ENCODE data around the gene ISL1. TPM values are rescaled to one million over a fixed set of nuclear protein-coding genes. Genes with fewer than 3 reads are reported as not detected.

Gene ISL1
- total and polyA plus RNA-seq, 2 of the 8 experiments (the other 6 are each of a cell fraction or from before 2014, with no cell fraction given), result 0.05 to 0.19 TPM

DNA sequence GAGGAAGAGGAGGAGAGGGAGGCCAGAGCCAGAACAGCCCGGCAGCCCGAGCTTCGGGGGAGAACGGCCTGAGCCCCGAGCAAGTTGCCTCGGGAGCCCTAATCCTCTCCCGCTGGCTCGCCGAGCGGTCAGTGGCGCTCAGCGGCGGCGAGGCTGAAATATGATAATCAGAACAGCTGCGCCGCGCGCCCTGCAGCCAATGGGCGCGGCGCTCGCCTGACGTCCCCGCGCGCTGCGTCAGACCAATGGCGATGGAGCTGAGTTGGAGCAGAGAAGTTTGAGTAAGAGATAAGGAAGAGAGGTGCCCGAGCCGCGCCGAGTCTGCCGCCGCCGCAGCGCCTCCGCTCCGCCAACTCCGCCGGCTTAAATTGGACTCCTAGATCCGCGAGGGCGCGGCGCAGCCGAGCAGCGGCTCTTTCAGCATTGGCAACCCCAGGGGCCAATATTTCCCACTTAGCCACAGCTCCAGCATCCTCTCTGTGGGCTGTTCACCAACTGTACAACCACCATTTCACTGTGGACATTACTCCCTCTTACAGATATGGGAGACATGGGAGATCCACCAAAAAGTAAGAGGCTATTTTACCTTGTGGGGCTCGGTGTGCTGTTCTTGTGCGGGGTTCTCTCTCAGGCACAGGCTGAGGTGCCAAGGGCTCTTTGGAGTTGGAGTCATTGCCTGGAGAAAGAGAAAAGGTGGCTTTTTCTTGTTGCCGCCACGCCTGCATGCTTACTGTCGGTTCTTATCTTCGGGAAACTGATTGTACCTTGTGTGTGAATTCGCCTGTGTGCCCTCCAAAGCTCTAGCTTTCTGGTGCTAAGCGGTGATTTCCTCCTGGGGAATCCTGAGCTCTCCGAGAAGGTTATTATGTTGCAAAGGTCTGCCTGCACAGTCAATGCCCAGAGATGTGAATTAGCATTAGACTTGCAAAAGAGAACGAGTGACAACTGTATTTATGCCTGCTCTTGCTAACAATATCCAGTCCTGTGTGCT is at the start of gene ISL1 (continued):
- TF ChIP-seq, protein P1, sequence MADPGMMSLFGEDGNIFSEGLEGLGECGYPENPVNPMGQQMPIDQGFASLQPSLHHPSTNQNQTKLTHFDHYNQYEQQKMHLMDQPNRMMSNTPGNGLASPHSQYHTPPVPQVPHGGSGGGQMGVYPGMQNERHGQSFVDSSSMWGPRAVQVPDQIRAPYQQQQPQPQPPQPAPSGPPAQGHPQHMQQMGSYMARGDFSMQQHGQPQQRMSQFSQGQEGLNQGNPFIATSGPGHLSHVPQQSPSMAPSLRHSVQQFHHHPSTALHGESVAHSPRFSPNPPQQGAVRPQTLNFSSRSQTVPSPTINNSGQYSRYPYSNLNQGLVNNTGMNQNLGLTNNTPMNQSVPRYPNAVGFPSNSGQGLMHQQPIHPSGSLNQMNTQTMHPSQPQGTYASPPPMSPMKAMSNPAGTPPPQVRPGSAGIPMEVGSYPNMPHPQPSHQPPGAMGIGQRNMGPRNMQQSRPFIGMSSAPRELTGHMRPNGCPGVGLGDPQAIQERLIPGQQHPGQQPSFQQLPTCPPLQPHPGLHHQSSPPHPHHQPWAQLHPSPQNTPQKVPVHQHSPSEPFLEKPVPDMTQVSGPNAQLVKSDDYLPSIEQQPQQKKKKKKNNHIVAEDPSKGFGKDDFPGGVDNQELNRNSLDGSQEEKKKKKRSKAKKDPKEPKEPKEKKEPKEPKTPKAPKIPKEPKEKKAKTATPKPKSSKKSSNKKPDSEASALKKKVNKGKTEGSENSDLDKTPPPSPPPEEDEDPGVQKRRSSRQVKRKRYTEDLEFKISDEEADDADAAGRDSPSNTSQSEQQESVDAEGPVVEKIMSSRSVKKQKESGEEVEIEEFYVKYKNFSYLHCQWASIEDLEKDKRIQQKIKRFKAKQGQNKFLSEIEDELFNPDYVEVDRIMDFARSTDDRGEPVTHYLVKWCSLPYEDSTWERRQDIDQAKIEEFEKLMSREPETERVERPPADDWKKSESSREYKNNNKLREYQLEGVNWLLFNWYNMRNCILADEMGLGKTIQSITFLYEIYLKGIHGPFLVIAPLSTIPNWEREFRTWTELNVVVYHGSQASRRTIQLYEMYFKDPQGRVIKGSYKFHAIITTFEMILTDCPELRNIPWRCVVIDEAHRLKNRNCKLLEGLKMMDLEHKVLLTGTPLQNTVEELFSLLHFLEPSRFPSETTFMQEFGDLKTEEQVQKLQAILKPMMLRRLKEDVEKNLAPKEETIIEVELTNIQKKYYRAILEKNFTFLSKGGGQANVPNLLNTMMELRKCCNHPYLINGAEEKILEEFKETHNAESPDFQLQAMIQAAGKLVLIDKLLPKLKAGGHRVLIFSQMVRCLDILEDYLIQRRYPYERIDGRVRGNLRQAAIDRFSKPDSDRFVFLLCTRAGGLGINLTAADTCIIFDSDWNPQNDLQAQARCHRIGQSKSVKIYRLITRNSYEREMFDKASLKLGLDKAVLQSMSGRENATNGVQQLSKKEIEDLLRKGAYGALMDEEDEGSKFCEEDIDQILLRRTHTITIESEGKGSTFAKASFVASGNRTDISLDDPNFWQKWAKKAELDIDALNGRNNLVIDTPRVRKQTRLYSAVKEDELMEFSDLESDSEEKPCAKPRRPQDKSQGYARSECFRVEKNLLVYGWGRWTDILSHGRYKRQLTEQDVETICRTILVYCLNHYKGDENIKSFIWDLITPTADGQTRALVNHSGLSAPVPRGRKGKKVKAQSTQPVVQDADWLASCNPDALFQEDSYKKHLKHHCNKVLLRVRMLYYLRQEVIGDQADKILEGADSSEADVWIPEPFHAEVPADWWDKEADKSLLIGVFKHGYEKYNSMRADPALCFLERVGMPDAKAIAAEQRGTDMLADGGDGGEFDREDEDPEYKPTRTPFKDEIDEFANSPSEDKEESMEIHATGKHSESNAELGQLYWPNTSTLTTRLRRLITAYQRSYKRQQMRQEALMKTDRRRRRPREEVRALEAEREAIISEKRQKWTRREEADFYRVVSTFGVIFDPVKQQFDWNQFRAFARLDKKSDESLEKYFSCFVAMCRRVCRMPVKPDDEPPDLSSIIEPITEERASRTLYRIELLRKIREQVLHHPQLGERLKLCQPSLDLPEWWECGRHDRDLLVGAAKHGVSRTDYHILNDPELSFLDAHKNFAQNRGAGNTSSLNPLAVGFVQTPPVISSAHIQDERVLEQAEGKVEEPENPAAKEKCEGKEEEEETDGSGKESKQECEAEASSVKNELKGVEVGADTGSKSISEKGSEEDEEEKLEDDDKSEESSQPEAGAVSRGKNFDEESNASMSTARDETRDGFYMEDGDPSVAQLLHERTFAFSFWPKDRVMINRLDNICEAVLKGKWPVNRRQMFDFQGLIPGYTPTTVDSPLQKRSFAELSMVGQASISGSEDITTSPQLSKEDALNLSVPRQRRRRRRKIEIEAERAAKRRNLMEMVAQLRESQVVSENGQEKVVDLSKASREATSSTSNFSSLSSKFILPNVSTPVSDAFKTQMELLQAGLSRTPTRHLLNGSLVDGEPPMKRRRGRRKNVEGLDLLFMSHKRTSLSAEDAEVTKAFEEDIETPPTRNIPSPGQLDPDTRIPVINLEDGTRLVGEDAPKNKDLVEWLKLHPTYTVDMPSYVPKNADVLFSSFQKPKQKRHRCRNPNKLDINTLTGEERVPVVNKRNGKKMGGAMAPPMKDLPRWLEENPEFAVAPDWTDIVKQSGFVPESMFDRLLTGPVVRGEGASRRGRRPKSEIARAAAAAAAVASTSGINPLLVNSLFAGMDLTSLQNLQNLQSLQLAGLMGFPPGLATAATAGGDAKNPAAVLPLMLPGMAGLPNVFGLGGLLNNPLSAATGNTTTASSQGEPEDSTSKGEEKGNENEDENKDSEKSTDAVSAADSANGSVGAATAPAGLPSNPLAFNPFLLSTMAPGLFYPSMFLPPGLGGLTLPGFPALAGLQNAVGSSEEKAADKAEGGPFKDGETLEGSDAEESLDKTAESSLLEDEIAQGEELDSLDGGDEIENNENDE (IDR thresholded peaks at IDR 0.05; ENCODE audit: insufficient replicate concordance, low read length), result no peak
- TF ChIP-seq, protein P2, sequence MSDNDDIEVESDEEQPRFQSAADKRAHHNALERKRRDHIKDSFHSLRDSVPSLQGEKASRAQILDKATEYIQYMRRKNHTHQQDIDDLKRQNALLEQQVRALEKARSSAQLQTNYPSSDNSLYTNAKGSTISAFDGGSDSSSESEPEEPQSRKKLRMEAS (IDR thresholded peaks at IDR 0.05), result 0 out of 2 replicates have a peak, but pooled peaks have one; percentile 7
- TF ChIP-seq, protein P3, sequence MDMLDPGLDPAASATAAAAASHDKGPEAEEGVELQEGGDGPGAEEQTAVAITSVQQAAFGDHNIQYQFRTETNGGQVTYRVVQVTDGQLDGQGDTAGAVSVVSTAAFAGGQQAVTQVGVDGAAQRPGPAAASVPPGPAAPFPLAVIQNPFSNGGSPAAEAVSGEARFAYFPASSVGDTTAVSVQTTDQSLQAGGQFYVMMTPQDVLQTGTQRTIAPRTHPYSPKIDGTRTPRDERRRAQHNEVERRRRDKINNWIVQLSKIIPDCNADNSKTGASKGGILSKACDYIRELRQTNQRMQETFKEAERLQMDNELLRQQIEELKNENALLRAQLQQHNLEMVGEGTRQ (IDR thresholded peaks at IDR 0.05; ENCODE audit: low read length), result no peak
- no peak for TF ChIP-seq KDM5A (IDR thresholded peaks at IDR 0.05; ENCODE audit: low read length)
- TF ChIP-seq POLR2AphosphoS5 (IDR thresholded peaks at IDR 0.05; ENCODE audit: low read depth, low read length), result no peak
- no peak for TF ChIP-seq SIRT6 (IDR thresholded peaks at IDR 0.05; ENCODE audit: low read length)
- TF ChIP-seq POU5F1 (IDR thresholded peaks at IDR 0.05; ENCODE audit: low read depth, low read length), result no peak

Measured in H1 (cell line).